Panc1 (cell line): ENCODE data around the gene ZMAT5.

Experiments
- CTCF ChIP-seq: fragments of 450-650 bp; IDR thresholded peaks from 2 replicates; pipeline ENCODE4 v1.5.1; 2017; ENCODE audit warnings: mild to moderate bottlenecking
- POLR2AphosphoS5 ChIP-seq: IDR thresholded peaks from 2 replicates; pipeline ENCODE4 v1.6.1; 2012; ENCODE audit warnings: mild to moderate bottlenecking, low read depth, low read length, moderate library complexity
- REST ChIP-seq, 2 experiments: IDR thresholded peaks; 2 replicates each; pipeline ENCODE4 v1.6.1; 2011 to 2012; ENCODE audit warnings: low read depth in 2 of 2, control low read depth in 1 of 2, low read length in 1 of 2, mild to moderate bottlenecking in 1 of 2, moderate library complexity in 1 of 2; ENCODE audit not compliant: insufficient read depth in 1 of 2
- SIN3A ChIP-seq: IDR thresholded peaks from 2 replicates; pipeline ENCODE4 v1.6.1; 2012; ENCODE audit warnings: low read depth, mild to moderate bottlenecking, low read length, moderate library complexity, borderline replicate concordance; ENCODE audit not compliant: insufficient read depth
- TCF7L2 ChIP-seq: IDR thresholded peaks from 2 replicates; pipeline ENCODE4 v1.6.1; 2011; ENCODE audit warnings: mild to moderate bottlenecking, low read depth, low read length, inconsistent platforms

GRCh38 chr22:29742326-29742725 lies 24.5 kb downstream of the ZMAT5 start:
- TF ChIP-seq CTCF, result no peak
- TF ChIP-seq POLR2AphosphoS5, result no peak
- no peak for TF ChIP-seq SIN3A
- TF ChIP-seq REST (IDR thresholded peaks at IDR 0.05; ENCODE audit: insufficient read depth in 1 of 2, low read depth in 2 of 2, low read length in 1 of 2), result no peak
- TF ChIP-seq TCF7L2, result no peak
